Astrocyte of the cerebellum (primary cell): ENCODE measurements around the gene CD226.

Experiments
- DNase-seq: peaks from one replicate; pipeline ENCODE4 v3.0.0-alpha.2; 2011; ENCODE audit warnings: low read depth
- H3K4me3 ChIP-seq: 2 replicates; pipeline ENCODE4 v1.5.1; 2011; ENCODE audit warnings: mild to moderate bottlenecking, low read depth, low read length, moderate library complexity
- in situ Hi-C: cut with HindIII; loops from 2 replicates; pipeline ENCODE4 v1.10.0; 2017; ENCODE audit warnings: low sequenced_read_pairs
- TF ChIP-seq, protein P1 (sequence below): IDR thresholded peaks from 2 replicates; pipeline ENCODE4 v1.5.1; 2012; ENCODE audit warnings: low read length, low read depth, moderate library complexity, mild to moderate bottlenecking; ENCODE audit errors: missing control alignments

The CD226 gene

DNA sequence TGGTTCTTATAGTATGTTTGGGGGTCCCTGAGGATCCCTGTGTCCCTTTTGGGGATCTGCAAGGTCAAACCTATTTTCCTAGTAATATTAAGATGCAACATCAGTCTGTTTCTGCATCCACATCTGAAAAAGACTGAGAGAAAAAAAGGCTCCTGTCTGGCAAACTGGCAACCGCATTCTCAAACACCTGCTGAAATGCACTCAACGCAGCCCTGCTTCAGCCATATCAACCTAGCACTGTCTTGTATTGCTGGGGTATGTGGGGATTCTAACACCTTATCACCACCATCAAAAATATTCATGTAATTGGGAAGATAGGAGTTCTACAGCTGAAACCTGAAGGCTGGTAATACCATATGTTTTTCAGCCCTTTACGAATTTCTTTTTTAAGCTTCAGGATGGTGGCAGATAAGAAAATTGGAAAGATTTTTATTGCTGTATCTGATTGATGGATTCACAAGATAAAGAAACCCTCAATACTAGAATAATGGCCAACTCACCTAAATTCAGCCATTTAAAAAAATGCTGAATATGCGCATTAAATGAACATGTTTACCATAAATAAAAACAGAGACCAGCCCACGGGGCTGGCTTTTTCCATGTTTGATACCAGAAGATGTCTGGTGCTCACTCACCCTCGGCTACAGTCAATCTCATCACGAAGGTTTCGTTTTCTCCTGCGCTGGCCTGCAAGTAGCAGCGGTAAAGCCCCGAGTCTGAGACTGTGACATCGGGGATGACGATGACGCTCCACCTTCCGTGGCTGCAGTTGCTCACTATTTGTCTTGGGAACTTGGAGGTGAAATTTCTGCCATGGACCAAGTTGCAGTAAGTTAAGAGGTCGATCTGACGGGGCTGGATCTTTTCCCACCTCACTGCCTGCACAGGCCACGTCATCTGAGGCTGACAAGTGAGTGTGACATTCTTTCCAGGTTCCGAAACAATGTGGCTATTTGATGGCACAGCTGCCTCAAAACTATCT lies 52.3 kb downstream of the CD226 start:
- no peak overlapping the region for H3K4me3 ChIP-seq
- no peak for DNase-seq
- in situ Hi-C loops = no loop called here
- TF ChIP-seq, protein P1, sequence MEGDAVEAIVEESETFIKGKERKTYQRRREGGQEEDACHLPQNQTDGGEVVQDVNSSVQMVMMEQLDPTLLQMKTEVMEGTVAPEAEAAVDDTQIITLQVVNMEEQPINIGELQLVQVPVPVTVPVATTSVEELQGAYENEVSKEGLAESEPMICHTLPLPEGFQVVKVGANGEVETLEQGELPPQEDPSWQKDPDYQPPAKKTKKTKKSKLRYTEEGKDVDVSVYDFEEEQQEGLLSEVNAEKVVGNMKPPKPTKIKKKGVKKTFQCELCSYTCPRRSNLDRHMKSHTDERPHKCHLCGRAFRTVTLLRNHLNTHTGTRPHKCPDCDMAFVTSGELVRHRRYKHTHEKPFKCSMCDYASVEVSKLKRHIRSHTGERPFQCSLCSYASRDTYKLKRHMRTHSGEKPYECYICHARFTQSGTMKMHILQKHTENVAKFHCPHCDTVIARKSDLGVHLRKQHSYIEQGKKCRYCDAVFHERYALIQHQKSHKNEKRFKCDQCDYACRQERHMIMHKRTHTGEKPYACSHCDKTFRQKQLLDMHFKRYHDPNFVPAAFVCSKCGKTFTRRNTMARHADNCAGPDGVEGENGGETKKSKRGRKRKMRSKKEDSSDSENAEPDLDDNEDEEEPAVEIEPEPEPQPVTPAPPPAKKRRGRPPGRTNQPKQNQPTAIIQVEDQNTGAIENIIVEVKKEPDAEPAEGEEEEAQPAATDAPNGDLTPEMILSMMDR = no peak

DNA sequence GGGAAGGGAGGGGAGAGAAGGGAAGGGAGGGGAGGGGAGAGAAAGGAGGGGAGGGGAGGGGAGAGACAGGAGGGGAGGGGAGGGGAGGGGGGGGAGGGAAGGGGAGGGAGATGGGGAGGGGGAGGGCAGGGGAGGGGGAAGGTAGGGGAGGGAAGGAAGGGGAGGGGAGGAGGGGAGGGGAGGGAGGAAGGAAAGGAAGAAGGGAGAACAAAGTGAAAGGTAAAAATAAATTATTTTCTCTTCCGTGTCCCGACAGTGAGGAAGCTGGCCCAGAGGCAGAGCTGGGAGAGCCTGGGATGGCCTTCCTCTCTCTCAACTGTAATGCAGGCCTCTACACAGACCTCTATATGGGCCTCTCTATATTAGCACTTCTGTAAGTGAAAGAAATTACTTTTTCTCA lies 53.2 kb downstream of the CD226 start:
- TF ChIP-seq, protein P1 = no peak
- no peak for DNase-seq
- in situ Hi-C loops = no loop called here
- no peak overlapping the region for H3K4me3 ChIP-seq

DNA sequence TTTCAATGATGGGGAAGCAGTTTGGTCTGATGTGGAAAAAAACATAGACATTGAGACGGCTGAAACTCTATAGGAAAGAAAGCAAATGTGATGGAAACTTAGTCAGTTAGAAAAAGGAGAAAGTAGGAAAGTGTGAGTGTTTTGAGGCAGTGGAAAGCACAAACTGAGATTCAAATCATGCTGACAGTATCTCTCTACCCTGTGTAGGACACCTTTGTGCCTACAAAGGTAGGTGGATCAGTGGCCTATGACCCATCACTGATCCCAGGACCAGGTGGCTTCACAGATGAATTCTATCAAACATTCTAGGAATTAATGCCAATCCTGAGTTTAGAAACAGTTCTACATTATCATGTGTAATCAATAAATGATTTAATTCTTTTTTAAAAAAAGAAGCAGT lies 57.1 kb downstream of the CD226 start:
- DNase-seq = no peak
- no peak overlapping the region for H3K4me3 ChIP-seq
- in situ Hi-C loops = no loop called here
- TF ChIP-seq, protein P1 = no peak

DNA sequence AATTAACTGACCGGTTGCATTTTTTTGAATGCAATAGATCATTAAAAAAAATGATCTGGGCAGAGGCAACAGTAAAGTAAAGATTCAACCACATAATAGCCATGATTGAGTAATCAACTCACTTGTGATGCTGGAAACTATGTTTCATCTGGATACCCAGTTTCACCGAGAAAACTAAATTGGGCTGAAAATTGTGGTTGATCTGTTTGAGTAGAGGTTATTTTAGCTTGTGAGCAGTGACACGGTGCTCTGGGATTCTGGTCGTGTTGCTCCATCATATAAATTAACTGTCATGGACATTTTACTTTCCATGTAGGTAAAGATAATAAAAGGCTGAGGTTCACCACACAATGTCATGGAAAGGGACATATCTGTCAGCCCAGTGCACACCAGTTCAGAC lies 58.7 kb downstream of the CD226 start:
- TF ChIP-seq, protein P1 = no peak

DNA sequence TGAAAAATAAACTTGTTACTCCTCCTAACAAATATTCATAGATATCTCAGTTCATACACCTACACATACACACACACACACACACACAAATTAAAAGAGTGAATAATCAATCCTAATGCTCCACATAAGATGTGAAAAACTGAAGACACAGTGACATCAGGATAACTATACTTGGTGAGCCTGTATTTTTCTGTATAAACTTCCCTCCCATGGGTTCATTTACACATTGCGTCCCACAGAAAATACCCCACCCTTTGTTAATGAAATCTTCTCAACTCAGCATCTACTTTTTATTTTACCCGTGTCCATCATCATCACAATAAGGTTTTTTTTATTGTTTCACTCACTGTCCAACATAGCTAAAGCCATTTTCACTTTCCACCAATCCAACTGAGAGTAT lies 60.4 kb downstream of the CD226 start:
- TF ChIP-seq, protein P1 = no peak
- in situ Hi-C loops = no loop called here
- H3K4me3 ChIP-seq = no peak overlapping the region
- DNase-seq = no peak

More for the DNA sequence above, 58.7 kb downstream of the CD226 start:
- no peak for DNase-seq
- no peak overlapping the region for H3K4me3 ChIP-seq
- in situ Hi-C loops = no loop called here

DNA sequence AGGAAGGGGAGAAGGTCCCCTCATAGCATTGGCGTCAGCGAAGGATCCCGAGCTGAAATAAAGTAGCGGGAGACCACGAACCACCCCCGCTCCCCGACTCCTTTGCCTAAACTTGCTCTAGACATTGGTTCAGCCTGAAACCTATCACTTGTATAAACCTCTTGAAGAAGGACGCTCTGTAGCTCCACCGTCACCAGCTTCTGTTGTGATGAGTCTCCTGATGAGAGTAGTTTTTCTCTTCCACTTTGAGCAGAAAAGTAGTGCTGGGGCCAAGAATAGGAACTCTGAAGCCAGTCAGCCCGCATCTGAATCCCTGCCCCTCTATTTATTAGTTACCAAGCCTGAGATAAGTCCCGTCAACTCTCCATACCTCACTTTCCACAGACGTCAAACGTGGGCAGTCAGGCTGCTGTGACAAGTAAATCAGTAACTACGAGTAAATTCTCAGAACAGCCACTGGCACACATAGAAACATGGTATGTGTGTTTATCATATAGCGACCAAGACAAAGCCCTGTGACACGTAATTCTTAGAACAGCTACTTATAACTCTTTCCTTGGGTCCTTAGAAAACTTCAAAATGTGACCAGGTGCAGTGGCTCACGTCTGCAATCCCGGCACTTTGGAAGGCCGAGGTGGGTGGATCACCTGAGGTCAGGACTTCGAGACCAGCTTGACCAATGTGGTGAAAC lies 61.7 kb downstream of the CD226 start:
- TF ChIP-seq, protein P1 = no peak
- in situ Hi-C loops = no loop called here
- no peak overlapping the region for H3K4me3 ChIP-seq
- no peak for DNase-seq
